Tibial artery (tissue), 4 donors: ENCODE results near the gene SMPD2.
A peak's percentile ranks its signal among the peaks of the same experiment; 100 is the strongest.
"Not testable (repeated sequence)": the region's sequence is repeated elsewhere in the genome, so short reads cannot be mapped to it uniquely, and the experiment has no call there.

Experiments used
- DNase-seq, 2 donors: peaks; one replicate each; pipeline ENCODE4 v3.0.0-alpha.2; 2019
- H3K27ac ChIP-seq, 2 donors: fragments of 200-600 bp; sonication (generic) in 1 of 2; 1 replicate in 1 of 2; 2 replicates in 1 of 2; pipeline ENCODE4 v1.5.1; 2018 to 2019; ENCODE audit warnings: mild to moderate bottlenecking in 1 of 2
- H3K27me3 ChIP-seq, 2 donors: fragments of 200-600 bp; sonication (generic) in 1 of 2; one replicate each; pipeline versions ENCODE4 v1.5.1 to v1.6.0; 2016 to 2019
- H3K36me3 ChIP-seq, 3 donors: fragments of 200-600 bp; sonication (generic) in 2 of 3; one replicate each; pipeline ENCODE4 v1.5.1; 2016 to 2019; ENCODE audit warnings: mild to moderate bottlenecking in 2 of 3
- H3K4me1 ChIP-seq, 4 donors: fragments of 200-600 bp; sonication (generic) in 2 of 4; 1 replicate in 3 of 4; 2 replicates in 1 of 4; pipeline ENCODE4 v1.5.1; 2016 to 2019
- H3K4me3 ChIP-seq, 2 donors: fragments of 200-600 bp; sonication (generic) in 1 of 2; 1 replicate in 1 of 2; 2 replicates in 1 of 2; pipeline ENCODE4 v1.5.1; 2018 to 2019; ENCODE audit warnings: mild to moderate bottlenecking in 2 of 2
- H3K9me3 ChIP-seq, 3 donors: fragments of 200-600 bp; sonication (generic) in 1 of 3; one replicate each; pipeline ENCODE4 v1.5.1; 2016 to 2019
- CTCF ChIP-seq, 2 experiments: fragments of 200-600 bp in 1 of 2; fragments of 450-650 bp in 1 of 2; IDR thresholded peaks; one replicate each; pipeline ENCODE4 v1.5.1; 2017 to 2019; ENCODE audit warnings: antibody characterized with exemption in 2 of 2, mild to moderate bottlenecking in 1 of 2, moderate library complexity in 1 of 2
- intact Hi-C: fragments of 100-400 bp; cut with DNase I; formaldehyde crosslinking; loops from one replicate; pipeline ENCODE4 v1.15.0; 2023; ENCODE audit warnings: low total_unique reads

The SMPD2 gene

DNA sequence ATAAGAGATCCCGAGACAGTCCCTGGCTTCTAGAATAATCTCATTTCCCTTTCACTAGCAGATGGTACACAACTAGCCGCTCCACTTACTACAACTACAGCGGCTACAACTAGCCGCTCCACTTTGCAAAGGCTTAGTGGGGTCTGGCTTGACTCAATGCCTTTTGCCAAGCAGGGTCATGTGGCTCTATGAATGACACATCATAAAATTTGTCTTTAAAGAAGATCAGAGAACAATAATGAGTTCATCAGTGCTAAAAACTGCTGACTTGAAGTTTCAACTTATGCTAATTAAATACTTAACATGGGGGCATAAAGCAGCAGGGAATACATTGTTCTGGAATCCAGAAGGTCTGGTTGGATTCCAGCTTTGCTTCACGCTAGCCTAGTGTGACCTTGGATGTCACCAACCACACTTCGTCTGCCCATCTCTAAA lies 17.1 kb downstream of the SMPD2 start:
- intact Hi-C loops = no loop called here
- no peaks in the 10 kb centered on the region for H3K27me3 ChIP-seq
- no peak for TF ChIP-seq CTCF (IDR thresholded peaks at IDR 0.05)
- no peaks in the 10 kb centered on the region for H3K9me3 ChIP-seq
- H3K4me1 ChIP-seq = peaks cover 0 to 29% (median 26%) of the 10 kb centered on the region in 4 donors
- no peak overlapping the region for H3K4me3 ChIP-seq
- peak overlapping the region; percentile 86 for H3K27ac ChIP-seq
- peaks cover 3 to 17% (median 11%) of the 10 kb centered on the region in 3 donors for H3K36me3 ChIP-seq
- DNase-seq = no peak

- no peak overlapping the region for H3K27ac ChIP-seq
- DNase-seq = no peak
These were observed 18.4 kb downstream of the SMPD2 start for GRCh38 chr6:109458774-109459531.

DNA sequence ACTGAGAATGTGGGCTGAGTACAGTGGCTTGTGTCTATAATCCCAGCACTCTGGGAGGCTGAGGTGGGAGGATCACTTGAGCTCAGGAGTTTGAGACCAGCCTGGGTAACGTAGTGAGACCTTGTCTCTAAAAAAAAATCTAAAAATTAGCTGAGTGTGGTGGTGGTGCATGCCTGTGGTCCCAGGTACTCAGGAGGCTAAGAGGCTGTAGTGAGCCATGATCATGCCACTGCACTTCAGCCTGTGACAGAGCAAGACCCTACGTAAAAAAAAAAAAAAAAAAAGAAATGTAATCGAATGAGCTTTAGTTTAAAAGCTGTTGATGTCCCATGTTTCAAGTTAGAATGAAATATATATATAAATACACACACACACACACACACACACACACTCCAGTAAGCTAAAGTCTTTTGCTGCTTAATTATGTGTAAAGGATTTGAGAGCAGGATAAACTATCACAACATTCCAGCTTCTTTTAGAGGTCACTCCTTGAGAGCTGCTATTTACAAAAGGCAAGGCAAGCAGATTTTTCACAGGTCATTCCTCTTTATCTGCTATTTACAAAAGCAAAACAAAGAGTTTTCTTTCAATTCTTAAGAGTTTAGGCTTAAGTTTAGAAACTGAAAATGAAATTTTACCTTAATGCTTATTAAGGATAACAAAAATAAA lies 19.8 kb downstream of the SMPD2 start:
- Histone ChIP-seq H3K27me3 (no peaks in the 10 kb centered on the region), H3K4me1 (peaks cover 0 to 10% (median 9%) of the 10 kb centered on the region in 4 donors), H3K36me3 (peaks cover 23 to 41% (median 26%) of the 10 kb centered on the region in 3 donors), H3K9me3 (no peaks in the 10 kb centered on the region), H3K27ac (no peak overlapping the region), H3K4me3 (no peak overlapping the region)
- no peak for TF ChIP-seq CTCF (IDR thresholded peaks at IDR 0.05)
- intact Hi-C loops = no loop called here
- no peak for DNase-seq

More at GRCh38 chr6:109458774-109459531, 18.4 kb downstream of the SMPD2 start:
- Histone ChIP-seq H3K36me3 (peaks cover 17 to 30% (median 20%) of the 10 kb centered on the region in 3 donors), H3K9me3 (no peaks in the 10 kb centered on the region), H3K4me1 (peaks cover 0 to 22% (median 16%) of the 10 kb centered on the region in 4 donors), H3K4me3 (no peak overlapping the region), H3K27me3 (no peaks in the 10 kb centered on the region)
- intact Hi-C loops = no loop called here
- TF ChIP-seq CTCF (IDR thresholded peaks at IDR 0.05) = no peak

- H3K27me3 ChIP-seq, H3K4me1 ChIP-seq, H3K27ac ChIP-seq, H3K4me3 ChIP-seq, H3K9me3 ChIP-seq, DNase-seq, intact Hi-C loops: not testable (repeated sequence)
- peaks cover 32 to 50% (median 35%) of the 10 kb centered on the region in 3 donors for H3K36me3 ChIP-seq
These were observed 20.7 kb downstream of the SMPD2 start for GRCh38 chr6:109461205-109461604.

GRCh38 chr6:109461733-109462526 lies 21.4 kb downstream of the SMPD2 start:
- H3K9me3 ChIP-seq = no peaks in the 10 kb centered on the region
- no peaks in the 10 kb centered on the region for H3K27me3 ChIP-seq
- intact Hi-C loops = no loop called here
- peaks cover 39 to 57% (median 41%) of the 10 kb centered on the region in 3 donors for H3K36me3 ChIP-seq
- DNase-seq = no peak
- H3K27ac ChIP-seq = no peak overlapping the region
- H3K4me3 ChIP-seq = no peak overlapping the region
- TF ChIP-seq CTCF (IDR thresholded peaks at IDR 0.05) = no peak
- peaks cover 0 to 3% (median under 1%) of the 10 kb centered on the region in 4 donors for H3K4me1 ChIP-seq
